ENCODE data around the gene STAU1. TPM values are rescaled to one million over a fixed set of nuclear protein-coding genes. Genes with fewer than 3 reads are reported as not detected.

Gene STAU1
- total and polyA plus RNA-seq, 2 of the 13 experiments (the other 11 are each of a cell fraction or from before 2014, with no cell fraction given) = 119 to 133 TPM

DNA sequence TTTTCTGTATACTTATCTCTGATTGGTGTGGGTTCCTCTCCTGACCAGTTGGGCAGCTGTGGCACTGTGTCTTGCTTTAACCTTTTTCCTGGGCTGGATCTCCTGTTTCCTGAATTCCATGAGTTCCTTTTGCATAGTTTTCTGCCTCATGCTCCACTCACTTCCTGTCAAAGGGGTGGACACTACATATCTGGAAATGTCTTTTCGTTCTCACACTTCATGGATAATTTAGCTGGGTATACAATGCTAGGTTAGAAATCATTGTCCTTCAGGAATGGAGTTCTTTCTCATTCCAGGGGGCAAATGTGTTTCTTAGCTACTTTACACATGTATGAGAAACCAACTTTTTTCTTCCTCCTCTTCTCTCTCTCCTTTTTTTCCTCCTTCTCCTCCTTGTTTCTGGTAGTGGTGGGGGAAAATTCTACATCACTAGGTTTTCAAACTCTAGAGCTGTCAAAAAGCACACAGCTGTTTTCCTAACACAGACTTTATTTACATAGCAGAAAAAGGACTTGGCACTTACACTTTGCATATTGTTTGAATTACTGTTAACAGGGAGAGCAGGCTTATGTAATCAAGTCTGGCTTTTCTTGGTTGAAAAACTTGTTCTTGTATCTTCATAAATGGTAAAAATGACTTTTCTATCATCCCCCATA lies 22.1 kb upstream of the STAU1 start (continued):
- TF ChIP-seq, protein P1, sequence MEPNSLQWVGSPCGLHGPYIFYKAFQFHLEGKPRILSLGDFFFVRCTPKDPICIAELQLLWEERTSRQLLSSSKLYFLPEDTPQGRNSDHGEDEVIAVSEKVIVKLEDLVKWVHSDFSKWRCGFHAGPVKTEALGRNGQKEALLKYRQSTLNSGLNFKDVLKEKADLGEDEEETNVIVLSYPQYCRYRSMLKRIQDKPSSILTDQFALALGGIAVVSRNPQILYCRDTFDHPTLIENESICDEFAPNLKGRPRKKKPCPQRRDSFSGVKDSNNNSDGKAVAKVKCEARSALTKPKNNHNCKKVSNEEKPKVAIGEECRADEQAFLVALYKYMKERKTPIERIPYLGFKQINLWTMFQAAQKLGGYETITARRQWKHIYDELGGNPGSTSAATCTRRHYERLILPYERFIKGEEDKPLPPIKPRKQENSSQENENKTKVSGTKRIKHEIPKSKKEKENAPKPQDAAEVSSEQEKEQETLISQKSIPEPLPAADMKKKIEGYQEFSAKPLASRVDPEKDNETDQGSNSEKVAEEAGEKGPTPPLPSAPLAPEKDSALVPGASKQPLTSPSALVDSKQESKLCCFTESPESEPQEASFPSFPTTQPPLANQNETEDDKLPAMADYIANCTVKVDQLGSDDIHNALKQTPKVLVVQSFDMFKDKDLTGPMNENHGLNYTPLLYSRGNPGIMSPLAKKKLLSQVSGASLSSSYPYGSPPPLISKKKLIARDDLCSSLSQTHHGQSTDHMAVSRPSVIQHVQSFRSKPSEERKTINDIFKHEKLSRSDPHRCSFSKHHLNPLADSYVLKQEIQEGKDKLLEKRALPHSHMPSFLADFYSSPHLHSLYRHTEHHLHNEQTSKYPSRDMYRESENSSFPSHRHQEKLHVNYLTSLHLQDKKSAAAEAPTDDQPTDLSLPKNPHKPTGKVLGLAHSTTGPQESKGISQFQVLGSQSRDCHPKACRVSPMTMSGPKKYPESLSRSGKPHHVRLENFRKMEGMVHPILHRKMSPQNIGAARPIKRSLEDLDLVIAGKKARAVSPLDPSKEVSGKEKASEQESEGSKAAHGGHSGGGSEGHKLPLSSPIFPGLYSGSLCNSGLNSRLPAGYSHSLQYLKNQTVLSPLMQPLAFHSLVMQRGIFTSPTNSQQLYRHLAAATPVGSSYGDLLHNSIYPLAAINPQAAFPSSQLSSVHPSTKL (CRISPR knock-in tag; IDR thresholded peaks at IDR 0.05) = peak; percentile 20; the same call in 1 of the 2 replicates
- TF ChIP-seq RARA (CRISPR knock-in tag; IDR thresholded peaks at IDR 0.05) (0 out of 2 replicates have a peak, but pooled peaks have one; percentile 21), SOX5 (CRISPR knock-in tag; IDR thresholded peaks at IDR 0.05; ENCODE audit: borderline replicate concordance) (peak; percentile 43; the same call in 1 of the 2 replicates), ZNF512 (CRISPR knock-in tag; IDR thresholded peaks at IDR 0.05) (0 out of 2 replicates have a peak, but pooled peaks have one; percentile 24), HNRNPK (IDR thresholded peaks at IDR 0.05; ENCODE audit: low read depth, low read length, poor library complexity, severe bottlenecking) (peak; percentile 7), RXRB (CRISPR knock-in tag; IDR thresholded peaks at IDR 0.05; ENCODE audit: borderline replicate concordance) (no peak), ZFP1 (CRISPR knock-in tag; IDR thresholded peaks at IDR 0.05) (peak; percentile 100), ASH2L (IDR thresholded peaks at IDR 0.05; ENCODE audit: insufficient read length, low read depth, low read length) (no peak), LCORL (IDR thresholded peaks at IDR 0.05) (no peak), LCORL (CRISPR knock-in tag; IDR thresholded peaks at IDR 0.05) (0 out of 2 replicates have a peak, but pooled peaks have one; percentile 19), ZBTB20 (CRISPR knock-in tag; IDR thresholded peaks at IDR 0.05; ENCODE audit: borderline replicate concordance, low read depth) (no peak), THAP11 (CRISPR knock-in tag; IDR thresholded peaks at IDR 0.05) (peak; percentile 37; the same call in 1 of the 2 replicates), AHR (CRISPR knock-in tag; IDR thresholded peaks at IDR 0.05) (no peak), ZNF558 (CRISPR knock-in tag; IDR thresholded peaks at IDR 0.05; ENCODE audit: borderline replicate concordance) (no peak), CREM (IDR thresholded peaks at IDR 0.05) (peak; percentile 20; the same call in 1 of the 2 replicates), CREM (CRISPR knock-in tag; IDR thresholded peaks at IDR 0.05) (no peak), NFYC (CRISPR knock-in tag; IDR thresholded peaks at IDR 0.05) (no peak), FOXK2 (IDR thresholded peaks at IDR 0.05) (0 out of 2 replicates have a peak, but pooled peaks have one; percentile 5), FOXA3 (CRISPR knock-in tag; IDR thresholded peaks at IDR 0.05) (peak; percentile 58)
- TF ChIP-seq, protein P2, sequence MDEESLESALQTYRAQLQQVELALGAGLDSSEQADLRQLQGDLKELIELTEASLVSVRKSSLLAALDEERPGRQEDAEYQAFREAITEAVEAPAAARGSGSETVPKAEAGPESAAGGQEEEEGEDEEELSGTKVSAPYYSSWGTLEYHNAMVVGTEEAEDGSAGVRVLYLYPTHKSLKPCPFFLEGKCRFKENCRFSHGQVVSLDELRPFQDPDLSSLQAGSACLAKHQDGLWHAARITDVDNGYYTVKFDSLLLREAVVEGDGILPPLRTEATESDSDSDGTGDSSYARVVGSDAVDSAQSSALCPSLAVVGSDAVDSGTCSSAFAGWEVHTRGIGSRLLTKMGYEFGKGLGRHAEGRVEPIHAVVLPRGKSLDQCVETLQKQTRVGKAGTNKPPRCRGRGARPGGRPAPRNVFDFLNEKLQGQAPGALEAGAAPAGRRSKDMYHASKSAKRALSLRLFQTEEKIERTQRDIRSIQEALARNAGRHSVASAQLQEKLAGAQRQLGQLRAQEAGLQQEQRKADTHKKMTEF (CRISPR knock-in tag; IDR thresholded peaks at IDR 0.05) = peak; percentile 44; the same call in 1 of the 2 replicates
- TF ChIP-seq, protein P3, sequence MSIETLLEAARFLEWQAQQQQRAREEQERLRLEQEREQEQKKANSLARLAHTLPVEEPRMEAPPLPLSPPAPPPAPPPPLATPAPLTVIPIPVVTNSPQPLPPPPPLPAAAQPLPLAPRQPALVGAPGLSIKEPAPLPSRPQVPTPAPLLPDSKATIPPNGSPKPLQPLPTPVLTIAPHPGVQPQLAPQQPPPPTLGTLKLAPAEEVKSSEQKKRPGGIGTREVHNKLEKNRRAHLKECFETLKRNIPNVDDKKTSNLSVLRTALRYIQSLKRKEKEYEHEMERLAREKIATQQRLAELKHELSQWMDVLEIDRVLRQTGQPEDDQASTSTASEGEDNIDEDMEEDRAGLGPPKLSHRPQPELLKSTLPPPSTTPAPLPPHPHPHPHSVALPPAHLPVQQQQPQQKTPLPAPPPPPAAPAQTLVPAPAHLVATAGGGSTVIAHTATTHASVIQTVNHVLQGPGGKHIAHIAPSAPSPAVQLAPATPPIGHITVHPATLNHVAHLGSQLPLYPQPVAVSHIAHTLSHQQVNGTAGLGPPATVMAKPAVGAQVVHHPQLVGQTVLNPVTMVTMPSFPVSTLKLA (IDR thresholded peaks at IDR 0.05) = no peak
